Measurements from ENCODE around the gene LAMB1.

GRCh38 chr7:107978815-107979408 is 24.0 kb downstream of the LAMB1 start:
- TF ChIP-seq CTCF (IDR thresholded peaks at IDR 0.05; ENCODE audit: low read length) (no peak), EZH2phosphoT487 (IDR thresholded peaks at IDR 0.05; ENCODE audit: low read length) (no peak)

All from MM.1S (cell line).